NCI-H1105 (cell line): ENCODE results near the gene PHETA2.

Source experiments
- DNase-seq: peaks from one replicate; lab custom pipeline; 2025; lab: John Stamatoyannopoulos, UW

The PHETA2 gene, protein sequence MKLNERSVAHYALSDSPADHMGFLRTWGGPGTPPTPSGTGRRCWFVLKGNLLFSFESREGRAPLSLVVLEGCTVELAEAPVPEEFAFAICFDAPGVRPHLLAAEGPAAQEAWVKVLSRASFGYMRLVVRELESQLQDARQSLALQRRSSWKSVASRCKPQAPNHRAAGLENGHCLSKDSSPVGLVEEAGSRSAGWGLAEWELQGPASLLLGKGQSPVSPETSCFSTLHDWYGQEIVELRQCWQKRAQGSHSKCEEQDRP

DNA sequence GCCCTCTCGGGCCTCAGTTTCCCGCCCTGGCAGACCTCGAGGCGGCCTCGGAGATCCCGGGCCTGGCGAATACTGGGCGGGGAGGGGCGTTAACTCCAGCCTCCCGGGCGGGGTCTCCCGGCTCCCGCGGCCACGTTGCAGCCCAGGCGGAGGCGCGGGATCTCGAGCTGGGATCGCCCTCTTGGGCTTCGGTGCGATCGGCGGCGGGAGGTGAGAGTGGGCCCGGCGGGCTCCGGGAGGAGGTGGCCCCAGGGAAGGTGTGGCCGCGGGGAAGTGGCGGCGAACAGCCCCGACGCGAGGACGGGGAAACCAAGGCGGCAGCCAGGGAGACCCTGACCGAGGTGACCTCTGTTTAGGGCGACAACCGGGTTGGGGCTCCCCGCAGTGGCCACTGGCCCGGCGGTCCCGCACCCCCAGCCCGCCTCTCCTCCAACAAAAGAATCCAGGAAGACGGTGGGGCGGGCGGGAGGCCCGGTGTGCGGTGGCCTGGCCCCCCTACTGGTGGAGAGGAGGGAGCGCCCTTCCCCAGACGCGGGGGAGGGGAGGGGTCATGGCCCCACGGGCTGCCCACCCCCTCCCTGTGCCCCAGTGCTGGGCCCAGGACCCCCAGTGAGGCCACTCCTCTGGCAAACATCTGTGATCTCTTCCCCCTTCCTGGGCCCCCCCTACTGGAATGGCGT lies at the start of gene PHETA2:
TSS of gene PHETA2 (plus strand) at position 117 of the 680 bp plus-strand sequence. CDS start 3,046 bp downstream, outside the sequence.
- no peak for DNase-seq

DNA sequence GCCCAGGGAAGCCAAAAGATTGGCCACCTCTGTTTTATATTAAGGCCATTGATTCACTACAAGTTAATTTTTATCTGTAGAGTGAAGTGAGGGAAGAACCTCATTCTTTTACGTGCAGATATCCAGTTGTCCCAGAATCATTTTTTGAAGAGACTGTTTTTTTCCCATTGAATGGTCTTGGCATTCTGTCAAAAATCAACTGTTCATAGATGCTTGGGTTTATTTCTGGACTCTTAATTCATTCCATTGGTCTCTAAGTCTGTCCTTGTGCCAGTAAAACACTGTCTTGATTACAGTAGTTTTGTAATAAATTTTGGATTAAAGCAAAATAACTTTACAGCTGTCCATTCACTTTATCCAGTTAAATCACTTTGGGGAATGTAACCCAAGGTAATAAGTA lies 48.6 kb upstream of the PHETA2 start:
- no peak for DNase-seq

DNA sequence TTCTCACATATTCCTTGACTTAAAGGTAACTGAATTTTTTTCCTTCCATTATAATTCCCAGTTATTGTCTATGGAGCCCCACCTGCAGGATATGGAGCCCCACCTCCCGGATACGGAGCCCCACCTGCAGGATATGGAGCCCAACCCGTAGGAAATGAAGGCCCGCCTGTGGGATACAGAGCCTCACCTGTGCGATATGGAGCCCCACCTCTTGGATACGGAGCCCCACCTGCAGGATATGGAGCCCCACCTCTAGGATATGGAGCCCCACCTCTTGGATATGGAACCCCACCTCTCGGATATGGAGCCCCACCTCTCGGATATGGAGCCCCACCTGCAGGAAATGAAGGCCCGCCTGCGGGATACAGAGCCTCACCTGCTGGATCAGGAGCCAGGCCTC lies 47.3 kb upstream of the PHETA2 start:
- no peak for DNase-seq

DNA sequence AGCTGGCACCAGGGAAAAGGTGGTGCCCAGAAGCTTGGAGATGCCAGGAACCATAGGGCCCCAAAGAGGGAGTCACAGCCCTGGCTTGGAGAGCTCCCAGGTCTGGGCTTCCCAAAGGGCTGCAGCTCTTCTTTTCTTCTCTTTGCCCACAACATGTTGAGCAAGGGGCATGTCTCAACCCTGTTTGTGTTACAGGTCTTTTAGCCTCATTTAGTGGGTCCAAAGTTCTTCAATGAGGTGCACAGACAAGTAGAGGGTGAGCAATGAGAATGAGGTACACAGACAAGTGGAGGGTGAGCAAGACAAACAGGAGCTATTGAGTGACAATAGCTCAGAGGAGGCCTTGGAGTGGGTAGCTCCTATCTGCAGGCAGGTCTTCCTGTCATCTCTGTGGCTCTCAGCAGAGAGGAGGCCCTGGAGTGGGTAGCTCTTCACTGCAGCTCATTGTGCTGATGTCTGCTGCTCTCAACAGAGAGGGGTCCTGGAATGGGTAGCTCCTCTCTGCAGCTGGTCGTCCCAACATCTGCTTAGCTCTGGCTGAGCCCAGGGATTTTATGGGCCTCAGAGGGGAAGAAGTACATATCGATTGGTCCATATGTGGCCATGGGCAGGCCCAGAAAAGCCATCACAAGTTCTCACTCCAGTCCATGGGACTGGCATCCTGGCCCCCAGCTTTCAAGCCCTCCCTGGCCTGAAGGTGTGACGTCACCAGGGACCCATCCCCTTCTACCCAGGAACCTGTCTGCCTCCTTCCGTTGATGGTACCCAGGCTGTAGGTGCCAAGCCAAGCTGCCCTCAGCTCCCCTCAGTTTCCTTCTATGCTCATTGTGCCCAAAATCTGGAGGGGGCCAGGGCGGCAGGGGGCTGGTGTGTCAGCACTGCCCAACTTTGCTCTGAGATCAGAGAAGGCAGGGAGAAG lies 40.5 kb upstream of the PHETA2 start:
- DNase-seq, result no peak

DNA sequence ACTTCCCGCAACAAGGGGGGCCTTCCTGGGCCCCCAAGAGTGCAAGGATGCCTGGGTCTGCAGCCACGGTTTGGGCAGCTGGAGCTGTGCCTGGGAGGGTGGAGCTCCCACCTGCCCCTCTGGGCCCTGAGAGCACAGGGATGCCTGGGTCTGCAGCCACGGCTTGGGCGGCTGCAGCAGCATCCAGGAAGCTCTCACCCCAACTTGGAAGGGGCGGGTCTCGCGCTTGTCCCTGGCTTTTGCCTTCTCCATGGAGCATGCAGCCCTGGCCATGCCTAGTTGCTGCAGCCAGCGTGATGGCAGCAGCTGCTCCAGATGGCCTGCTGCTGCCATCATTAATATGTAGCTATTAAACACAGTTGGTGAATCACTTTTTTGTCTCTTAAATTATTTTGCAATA lies 38.8 kb upstream of the PHETA2 start:
- DNase-seq, result no peak

DNA sequence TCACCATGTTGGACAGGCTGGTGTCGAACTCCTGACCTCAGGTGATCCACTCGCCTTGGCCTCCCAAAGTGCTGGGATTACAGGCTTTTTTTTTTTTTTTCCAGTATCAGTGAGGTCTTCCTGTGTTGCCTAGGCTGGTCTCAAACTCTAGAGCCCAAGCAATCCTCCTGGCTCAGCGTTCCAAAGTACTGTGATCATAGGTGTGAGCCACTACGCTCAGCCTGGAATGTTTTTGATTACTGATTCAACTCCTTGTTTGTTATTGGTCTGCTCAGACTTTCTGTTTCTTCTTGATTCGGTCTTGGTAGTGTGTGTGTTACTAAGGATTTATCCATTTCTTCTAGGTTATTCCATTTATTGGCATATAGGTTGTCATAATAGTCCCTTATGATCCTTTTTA lies 34.8 kb upstream of the PHETA2 start:
- DNase-seq, result no peak

DNA sequence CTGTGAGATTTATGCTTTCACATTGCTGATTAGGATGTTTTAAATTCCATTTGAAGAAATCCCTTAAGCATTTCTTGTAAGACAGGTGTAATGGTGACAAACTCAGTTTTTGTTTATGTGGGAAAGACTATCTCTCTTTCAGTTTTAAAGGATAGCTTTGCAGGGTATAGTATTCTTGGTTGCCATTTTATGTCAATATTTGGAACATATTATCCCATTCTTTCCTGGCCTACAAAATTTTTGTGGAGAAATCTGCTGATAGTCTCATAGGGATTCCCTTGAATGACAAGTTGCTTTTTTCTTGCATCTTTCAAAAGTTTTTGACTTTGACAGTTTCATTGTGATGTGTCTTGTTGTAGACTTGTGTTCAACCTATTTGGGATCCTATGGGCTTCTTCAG lies 32.3 kb upstream of the PHETA2 start:
- no peak for DNase-seq

DNA sequence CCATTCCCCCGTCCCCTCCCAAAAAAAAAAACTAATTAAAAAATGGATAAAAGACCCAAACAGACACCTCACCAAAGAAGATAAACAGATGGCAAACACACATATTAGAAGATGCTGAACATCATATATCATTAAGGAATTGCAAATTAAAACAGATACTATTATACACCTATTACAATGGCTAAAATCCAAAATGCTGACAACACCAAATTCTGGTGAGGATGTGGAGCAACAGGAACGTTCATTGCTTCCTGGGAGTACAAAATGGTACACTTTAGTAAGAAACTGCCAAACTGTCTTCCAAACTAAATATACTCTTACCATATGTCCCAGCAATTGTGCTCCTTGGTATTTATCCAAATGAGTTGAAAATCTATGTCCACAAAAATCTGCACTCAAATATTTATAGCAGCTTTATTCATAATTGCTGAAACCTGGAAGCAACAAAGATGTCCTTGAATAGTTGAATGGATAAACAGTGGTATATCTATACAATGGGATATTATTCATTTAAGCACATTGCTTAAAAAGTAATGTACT lies 23.3 kb upstream of the PHETA2 start:
- DNase-seq, result no peak

DNA sequence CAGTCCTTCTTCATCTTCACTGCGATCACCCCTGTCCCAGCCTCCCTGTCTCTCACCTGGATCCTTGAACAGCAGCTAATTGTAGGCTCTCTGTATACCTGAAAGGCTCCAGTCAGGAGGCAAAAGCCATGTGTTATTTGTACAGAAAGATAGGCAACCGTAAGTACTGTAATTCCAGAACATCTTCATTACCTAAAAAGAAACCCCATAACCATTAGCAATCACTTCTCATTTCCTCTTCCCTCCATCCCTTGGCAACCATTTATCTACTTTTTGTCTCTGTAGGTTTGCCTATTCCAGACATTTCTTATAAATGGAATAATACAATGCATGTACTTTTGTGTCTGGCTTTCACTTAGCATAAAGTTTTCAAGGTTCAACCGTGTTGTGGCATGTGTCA lies 21.3 kb upstream of the PHETA2 start:
- DNase-seq, result no peak

DNA sequence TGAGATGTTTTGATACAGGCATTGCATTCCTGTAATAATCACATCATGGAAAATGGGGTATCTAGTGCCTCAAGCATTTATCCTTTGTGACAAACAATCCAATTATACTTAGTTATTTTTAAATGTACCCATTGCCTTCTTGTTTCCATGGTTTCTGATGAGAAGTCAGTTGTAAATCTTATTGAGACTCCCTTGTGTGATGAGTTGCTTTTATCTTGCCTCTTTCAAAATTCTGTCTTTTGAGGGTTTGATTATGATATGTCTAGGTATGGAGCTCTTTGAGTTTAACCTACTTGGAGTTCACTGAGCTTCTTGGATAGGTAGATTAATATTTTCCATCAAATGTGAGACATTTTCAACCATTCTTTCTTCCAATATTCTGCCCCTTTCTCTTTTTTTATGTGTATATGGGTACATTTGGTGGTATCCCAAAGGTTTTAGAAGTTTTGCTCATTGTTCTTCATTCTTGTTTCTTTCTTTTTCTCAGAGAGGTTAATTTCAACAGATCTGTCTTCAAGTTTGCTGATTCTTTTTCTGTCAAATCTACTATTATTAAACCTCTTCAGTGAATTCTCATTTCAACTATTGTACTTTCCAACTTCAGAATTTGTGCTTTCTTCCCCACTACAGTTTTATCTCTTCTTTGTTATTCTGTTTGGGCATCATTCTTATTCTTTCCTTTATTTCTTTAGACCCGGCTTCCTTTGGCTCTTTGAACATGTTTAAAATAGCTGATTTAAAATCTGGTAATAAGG lies 17.1 kb upstream of the PHETA2 start:
- no peak for DNase-seq

DNA sequence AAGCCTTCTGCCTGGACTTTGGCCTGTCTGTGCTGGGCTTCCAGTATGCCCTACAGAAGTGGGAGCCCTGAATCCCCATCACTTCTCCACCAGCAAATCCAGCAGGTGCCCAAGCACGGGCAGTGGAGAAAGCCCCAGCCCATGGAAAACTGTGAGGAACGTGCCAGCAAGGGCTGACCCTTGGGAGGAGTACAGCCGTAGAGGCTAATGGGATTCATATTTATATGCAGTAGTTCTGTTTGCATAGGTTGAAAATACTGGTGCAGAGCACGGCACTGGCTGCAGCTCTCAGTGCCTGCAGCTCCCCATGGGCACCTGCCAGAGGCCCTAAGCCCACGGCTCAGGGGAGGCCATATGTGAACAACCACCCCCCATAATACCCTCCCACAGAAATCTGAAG lies 13.6 kb upstream of the PHETA2 start:
- no peak for DNase-seq

DNA sequence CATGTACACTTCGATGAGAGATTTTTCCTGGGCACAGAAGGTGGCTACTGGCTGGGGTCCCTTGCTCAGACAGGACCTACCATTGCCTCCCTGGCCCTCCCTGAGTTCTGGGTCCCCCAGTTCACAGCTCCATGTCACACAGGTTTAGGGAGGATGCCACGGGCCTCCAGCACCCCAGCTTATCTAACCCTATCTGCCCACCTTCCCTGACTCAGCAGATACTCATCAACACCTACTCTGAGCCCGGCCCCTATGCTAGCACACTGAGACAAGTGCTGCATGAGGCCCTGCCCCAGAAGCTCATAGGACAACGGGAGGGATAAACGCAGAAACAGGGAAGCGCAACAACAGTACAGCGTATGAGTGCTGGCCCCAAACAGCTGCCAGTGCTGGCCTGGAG lies 13.0 kb upstream of the PHETA2 start:
- no peak for DNase-seq

DNA sequence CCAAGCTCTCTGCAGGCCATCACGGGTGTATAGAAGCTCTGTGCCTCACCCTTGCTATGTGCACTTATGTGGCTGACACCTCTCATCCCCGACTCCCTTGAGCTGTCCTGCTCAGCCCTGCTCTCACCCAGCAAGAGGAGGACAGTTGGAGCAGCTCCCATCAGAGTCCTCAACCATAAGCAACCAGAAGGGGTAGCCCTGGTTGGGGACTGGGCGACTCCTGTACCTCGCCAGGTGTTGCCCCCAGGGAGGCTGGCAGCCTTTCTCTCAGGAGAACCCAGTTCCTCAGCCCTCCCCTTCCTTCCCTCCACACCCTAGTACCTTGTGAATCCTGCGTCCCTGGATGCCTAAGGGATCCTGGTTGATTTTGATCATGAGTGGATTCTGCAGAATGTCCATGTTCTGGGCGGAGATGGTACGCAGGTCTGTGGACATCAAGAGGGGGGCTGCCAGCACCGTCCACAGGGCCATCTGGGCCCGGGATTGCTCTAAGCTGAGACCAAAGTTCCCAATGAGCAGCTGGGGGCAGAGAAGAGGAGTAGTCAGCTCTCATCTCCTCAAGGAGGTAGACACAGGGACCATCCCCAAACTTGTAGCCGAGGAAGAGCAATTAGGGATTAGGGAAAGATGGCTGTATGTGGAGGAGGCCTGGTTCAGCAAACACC lies 11.4 kb upstream of the PHETA2 start:
- DNase-seq, result no peak

DNA sequence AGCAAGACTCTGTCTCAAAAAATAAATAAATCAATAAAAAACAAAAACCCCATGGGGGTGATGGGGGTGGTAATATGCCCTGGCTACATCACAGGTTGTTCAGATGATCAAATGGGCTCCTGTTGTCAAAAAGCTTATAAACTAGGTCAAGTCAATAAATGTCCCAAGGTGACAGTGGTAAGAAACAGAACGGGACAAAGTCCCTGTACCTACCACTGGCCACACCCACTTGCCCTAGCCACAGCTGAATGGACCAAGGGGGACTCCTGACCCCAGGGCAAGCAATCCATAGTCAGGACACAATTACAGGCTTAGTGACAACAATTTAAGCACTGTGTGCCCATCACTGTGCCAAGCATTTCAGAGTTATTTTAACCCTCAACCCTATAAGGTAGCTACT lies 9.4 kb upstream of the PHETA2 start:
- DNase-seq, result no peak

DNA sequence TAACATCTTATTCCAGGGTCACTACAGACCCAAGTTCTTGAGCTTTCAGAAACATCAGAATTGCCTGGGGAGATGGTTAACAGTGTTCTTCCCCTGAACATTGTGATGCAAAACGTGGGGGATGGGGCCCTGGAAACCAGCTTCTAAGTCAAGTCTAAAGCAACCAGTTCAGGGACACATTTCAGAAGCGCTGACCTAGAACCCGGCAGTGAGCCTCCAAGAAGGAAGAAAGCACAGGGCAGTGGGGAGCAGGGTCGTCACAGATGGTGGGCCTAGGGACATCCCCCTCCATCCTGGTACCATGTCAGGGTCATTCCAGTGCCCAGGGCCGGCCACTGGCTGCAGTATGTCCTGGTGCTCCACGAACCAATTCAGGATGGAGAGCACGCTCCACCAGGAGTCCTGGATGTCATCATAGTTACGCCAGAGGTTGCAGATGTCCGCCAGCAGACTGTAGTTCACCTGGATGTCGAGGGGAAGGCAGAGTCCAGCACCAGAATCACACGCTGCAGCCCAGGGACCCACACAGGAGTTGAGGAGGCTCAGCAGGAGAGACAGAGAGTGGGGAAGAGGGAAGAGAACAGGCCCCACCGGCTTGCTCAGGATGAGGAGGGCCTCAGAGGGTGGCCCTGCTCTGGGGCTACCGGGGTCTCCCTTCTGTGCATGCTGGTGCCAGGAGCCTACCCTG lies 8.5 kb upstream of the PHETA2 start:
- DNase-seq, result no peak

DNA sequence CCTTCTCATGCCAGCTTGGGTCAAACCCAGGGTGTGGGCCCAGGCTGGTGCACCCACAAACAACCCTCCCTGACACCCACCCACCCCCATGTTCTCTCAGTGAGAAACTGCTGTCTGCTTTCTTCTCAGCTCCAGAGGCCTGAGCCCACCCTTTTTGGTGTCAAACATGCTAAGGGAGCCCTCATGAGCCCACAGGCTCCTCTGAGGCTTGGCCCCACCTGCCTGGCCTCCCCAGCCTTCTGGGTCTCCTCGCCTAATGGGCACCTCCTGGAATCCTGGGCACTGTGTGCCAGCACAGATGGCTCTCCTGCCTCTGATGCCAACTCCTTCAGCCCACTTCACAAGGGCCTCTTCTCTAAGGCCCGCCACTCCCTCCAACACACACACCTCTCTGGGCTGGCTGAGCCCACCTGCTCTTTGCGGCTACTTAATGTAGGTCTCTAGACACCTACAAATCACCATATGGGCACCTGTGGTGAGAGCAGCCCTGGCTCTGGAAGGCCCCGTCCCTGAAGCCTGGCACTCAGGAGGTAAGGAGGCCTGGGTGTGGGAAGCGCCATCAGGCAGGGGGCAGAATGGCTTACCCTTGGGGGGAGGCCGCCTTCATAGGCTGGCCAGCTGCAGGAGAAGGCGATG lies 7.8 kb upstream of the PHETA2 start:
- DNase-seq, result no peak

DNA sequence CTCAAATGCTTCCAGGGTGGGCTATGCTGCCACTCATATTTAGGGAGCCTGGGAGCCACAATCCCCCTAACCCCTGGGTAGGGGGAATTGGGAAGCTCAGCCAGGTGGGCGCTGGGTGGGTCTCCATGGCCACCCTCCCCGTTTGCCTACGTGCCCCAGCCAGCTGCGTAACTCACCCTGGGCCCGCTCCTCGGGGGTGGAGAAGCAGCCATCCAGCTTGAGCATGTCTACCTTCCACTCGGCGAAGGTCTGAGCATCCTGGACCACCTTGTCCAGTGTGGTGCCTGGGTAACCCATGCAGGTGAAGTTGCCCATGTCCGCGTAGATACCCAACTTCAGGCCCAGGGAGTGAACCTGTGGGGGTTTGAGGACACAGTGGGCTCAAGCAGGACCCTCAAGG lies 7.1 kb upstream of the PHETA2 start:
- DNase-seq, result no peak

DNA sequence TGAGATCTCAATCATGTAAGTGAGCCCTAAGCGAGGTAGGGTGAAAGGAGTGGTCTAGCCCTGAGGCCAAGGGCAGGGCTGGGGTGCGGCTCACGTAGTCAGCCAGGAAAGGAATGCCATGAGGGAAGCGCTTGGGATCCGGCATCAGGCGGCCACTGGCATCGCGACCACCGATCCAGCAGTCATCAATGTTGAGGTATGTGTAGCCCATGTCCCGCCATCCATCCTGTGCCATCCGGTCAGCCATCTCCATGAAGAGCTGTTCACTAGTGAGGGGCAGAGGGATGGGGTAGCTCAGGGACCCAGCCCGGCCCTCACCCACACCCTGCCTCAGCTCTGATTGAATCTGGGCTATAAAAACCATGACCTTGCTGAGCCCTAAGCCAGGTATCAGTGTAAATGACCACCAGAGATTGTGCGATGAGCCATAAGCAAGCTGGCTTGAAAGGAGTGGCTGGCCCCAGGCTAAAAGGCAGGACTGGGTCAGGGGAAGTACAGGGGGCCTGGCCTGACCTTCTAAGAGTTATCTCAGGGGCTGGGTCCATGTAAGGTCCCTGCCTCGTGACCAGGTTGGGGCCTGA lies 6.3 kb upstream of the PHETA2 start:
- DNase-seq, result no peak

DNA sequence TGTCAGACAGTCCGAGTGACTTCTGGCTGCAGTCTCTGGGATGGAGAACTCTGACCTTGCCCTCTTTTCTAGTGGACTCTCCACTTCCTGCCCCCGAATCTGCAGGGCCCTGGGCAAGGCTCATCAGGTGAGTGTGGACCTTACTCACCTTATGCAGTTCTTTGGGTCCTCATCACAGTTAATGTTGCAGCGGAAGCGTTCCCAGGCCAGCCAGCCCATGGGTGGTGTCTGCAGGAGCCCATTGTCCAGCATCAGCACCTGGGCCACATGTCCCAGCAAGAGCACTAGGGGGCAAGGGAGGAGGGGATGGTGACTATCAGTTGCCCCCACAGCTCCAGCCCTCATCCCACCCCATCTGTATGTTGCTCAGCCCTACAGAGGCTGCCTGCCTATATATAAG lies 5.8 kb upstream of the PHETA2 start:
- no peak for DNase-seq
